GM21447 (cell line): ENCODE data around the gene CFAP74.

ENCODE experiments used
- ATAC-seq: cut with Tn5 transposase; IDR thresholded peaks from one replicate; pipeline ENCODE4 v1.9.1; 2021; ENCODE audit not compliant: unreplicated experiment

Gene CFAP74

GRCh38 chr1:2021550-2021949 is 18.0 kb upstream of the CFAP74 start:
- no peak for ATAC-seq

DNA sequence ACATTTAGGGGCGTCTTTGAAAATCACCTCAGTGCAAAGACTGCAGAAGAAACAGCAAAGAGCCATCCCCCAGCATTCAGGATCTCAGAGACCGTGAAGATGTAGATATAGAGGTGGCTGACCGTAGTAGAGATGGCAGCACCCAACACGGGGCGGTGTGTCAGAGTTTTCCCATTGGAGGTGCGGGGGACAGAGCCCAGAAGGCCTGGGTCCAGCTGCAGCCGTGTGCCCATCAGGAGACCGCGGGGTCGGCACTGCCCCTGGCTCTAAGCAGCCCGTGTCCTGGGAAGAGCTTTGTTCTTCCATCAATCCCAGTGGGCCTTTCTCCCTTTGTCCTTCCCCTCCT is 16.7 kb upstream of the CFAP74 start:
- ATAC-seq, result no peak

GRCh38 chr1:2019571-2020309 is 16.2 kb upstream of the CFAP74 start:
- ATAC-seq, result no peak

GRCh38 chr1:2019172-2019543 is 15.6 kb upstream of the CFAP74 start, which contains the start of gene GABRD:
TSS of gene GABRD (plus strand) at chr1:2019345. CDS start at chr1:2019424, 79 bp downstream.
- no peak for ATAC-seq

- no peak for ATAC-seq
These were observed 14.9 kb upstream of the CFAP74 start for GRCh38 chr1:2018217-2019171.

- ATAC-seq, result no peak
These were observed 12.5 kb upstream of the CFAP74 start for GRCh38 chr1:2016123-2016522.

GRCh38 chr1:2014741-2015735 is 11.5 kb upstream of the CFAP74 start:
- ATAC-seq, result no peak

GRCh38 chr1:2014181-2014580 is 10.6 kb upstream of the CFAP74 start:
- no peak for ATAC-seq

DNA sequence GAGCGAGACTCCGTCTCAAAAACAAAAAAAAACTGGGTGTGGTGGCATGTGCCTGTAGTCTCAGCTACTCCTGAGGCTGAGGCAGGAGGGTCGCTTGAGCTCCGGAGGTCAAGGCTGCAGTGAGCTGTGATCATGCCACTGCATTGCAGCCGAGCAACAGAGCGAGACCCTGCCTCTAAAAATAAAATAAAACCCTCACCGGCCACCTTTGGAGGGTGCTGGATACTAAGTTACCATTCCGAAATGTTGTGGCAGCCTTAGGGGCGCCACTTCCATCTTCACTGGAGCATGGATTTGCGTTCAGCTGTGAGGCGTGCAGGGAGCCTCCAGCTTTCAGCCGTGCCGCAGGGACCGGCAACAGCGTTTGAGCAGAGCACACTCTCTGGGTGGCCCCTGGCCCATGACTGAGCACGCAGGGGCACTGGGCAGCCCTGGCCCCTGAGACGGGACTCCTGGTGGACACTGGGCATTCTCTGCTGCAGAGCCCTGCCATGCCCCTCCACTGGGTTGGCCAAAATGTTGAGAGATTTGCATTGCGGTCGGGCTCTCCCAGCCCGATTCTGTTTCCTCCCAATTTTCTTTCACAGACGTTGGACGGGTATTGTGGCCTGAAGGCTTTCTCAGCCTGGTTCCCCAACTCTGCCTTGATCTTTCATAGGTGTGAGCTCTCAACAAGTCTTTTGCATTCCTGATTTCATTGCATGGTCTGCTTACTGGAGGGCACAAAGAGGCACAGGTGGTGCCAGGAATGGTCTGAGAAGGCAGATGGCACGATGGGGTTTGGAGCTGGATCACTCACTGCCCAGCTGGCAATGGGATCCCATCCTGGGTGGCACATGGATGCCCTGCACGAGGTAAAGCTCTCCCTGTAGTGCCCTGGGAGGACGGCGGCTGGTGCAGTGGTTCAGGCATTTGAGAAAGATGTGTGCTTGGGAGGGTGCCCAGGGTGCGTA is 5.8 kb upstream of the CFAP74 start:
- no peak for ATAC-seq

GRCh38 chr1:2004856-2005255 is 1.3 kb upstream of the CFAP74 start:
- ATAC-seq, result no peak

DNA sequence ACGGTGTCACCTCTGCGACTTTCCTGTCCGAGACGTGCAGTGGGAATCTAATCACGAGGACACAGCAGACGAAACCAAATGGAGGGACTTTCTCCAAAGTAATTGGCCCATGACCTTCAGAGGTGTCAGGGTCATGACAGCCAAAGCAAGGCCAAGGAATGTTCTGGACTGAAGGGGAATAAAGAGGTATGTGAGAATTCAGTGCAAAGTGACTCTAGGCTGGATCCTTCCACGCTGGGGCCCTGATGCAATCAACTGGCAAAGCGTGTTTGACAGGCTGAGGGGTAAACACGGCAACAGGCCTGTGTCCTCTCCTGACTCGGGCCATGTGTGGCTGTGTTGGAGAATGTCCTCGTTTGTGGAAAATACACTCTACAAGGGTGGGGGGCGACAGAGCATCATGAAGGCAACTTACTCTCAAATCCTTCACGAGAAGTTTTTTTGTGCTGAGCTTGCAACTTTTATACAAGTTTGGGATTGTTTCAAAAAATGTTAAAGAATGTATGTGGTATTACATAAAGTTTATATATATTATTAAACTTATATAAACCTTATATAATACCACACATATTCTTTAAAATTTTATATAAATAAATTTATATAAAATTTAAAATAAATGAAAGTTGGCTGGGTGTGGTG is 1.7 kb downstream of the CFAP74 start:
- no peak for ATAC-seq

- no peak for ATAC-seq
These were observed 2.7 kb downstream of the CFAP74 start for GRCh38 chr1:2000850-2001249.

- no peak for ATAC-seq
These were observed 3.2 kb downstream of the CFAP74 start for GRCh38 chr1:2000432-2000831.

- no peak for ATAC-seq
These were observed 6.0 kb downstream of the CFAP74 start for GRCh38 chr1:1997576-1997975.

GRCh38 chr1:1996207-1996651 is 7.4 kb downstream of the CFAP74 start:
- no peak for ATAC-seq

DNA sequence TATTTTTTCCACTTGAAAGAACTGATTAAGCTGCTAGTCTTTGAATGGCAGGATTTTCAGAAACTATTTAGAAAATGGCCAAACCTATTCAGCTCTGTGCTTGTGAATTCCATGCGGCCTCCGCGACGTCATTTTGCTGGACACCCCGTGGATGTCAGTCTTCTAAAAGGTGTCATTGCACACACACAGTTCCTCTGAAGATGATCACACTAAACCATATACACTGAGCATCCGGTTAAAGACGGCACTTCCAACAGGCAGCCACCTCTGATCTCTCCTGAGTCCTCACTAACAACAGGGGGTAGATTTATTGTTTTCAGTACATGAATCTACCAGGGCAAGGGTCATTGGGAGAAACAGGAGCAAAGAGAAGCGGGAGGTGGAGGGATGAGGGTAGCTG is 9.1 kb downstream of the CFAP74 start:
- no peak for ATAC-seq

GRCh38 chr1:1990222-1990621 is 13.4 kb downstream of the CFAP74 start:
- ATAC-seq, result no peak

DNA sequence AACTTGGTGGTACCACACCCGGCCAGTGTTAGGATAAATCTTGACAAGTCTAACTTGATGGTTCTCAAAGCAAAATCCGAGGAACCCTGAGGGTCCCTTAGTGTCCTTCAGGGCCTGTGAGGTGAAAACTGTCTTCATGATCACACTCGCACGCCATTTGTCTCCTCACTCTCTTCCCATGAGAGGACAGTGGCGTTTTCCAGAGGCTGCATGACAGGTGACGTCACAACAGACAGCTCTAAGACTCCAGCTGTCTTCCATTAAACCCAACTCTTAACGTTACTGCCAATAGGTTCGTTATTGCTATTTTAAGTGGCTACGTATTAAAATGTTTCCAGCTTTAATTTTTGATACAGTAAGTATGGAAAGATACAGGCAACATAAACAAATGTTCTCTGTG is 13.8 kb downstream of the CFAP74 start:
- ATAC-seq, result no peak

GRCh38 chr1:1989102-1989542 is 14.5 kb downstream of the CFAP74 start:
- ATAC-seq, result no peak
